Measurements from ENCODE around the gene STK17A.
"Not testable (repeated sequence)": the region's sequence is repeated elsewhere in the genome, so short reads cannot be mapped to it uniquely, and the experiment has no call there.

The STK17A gene

DNA sequence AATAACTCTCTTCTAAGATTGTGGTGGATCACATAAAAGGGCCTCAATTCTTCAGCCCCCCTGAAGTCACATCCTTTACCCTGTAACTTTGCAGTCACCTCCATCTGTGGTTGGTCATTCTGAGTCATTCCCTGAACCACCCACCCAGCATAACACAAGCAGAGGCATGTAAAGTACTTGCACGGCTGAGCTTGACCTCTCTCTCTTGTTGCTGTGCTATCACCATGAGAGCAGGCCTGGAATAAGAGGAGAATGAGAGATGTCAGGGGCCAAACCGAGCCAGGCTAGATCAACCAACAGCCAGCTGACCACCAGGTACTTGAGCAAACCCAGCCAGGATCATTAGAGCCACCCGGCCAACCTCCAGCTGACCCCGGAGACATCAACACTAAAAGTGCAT is 13.5 kb upstream of the STK17A start:
- no peak for DNase-seq

DNA sequence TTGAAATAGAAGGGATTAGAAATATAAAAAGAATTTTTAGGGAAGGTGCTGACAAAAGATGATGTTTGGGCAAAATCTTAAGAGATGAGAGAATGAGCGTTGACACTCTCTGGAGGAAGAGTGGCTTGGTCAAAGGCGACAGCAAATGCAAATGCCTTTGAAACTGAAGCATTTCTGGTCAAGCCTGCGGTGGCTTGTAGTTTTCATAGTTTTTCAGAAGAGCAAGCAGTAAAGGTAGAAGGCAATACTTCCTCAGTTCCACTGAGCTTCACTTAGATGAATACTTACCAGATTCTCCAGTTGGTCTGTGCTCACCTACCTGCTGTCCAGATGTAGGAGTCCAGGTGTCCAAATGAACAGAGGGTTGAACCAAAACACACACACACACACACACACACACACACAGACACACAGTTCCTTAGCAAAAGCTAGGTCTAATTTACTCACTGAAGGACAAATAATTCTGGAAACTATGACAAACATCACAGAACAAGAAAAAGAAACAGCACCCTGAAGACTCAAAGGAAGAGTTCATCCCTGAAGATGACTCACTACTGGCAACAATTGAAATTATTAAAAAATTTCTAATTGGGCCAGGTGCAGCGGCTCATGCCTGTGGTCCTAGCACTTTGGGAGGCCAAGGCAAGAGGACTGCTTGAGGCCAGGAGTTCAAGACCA is 12.1 kb upstream of the STK17A start:
- DNase-seq, result no peak

DNA sequence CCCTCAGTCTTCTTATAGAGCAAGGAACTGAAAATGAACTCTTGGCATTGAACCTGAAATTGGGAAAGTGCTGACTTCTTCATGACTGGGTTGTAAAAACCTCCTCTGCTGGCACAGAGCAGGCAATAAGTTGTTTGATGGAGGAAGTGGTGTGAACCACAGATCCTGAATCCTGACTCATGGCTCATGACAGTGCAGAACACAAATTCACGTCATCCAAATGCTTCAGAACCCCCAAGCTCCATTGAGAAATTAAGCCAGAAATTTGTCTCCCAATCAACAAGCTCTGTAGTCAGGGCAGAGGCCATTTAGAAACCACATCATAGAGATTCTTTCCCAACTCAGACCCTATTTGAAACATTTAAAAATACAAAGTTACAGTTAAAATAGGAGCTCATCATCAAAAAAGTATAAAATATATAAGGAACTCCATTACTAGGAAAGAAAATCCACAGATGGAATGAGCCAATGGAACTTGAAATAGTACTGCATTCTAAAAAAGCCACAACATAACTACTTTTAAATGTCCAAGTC is 10.3 kb upstream of the STK17A start:
- no peak for DNase-seq

DNA sequence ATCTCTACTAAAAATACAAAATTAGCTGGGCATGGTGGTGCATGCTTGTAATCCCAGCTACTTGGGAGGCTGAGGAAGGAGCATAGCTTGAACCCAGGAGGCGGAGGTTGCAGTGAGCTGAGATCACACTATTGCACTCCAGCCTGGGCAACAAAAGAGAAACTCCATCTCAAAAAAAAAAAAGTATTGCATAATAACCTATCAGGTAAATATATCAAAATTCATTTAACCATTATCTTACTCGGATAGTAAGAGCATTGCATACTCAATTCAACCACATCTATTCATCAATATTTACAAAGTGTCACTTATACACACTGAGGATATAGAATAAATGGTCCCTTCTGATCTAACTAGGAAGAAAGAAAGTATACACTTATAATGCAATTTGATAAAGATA is 9.1 kb upstream of the STK17A start:
- DNase-seq, result not testable (repeated sequence)

DNA sequence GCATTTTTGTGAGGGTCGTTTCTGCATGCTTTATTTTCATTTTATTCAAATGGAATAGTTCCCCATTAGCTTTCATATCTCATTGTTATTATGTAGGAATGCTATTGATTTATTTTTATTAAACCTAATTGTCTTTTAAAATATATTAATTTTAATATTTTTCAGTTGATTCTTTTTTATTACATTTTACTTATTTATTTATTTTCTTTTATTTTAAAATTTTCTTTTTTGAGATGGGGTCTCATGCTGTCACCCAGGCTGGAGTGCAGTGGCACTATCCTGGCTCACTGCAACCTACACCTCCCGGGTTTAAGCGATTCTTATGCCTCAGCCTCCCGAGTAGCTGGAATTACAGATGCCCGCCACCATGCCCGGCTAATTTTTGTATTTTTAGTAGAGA is 7.4 kb upstream of the STK17A start:
- DNase-seq, result no peak

DNA sequence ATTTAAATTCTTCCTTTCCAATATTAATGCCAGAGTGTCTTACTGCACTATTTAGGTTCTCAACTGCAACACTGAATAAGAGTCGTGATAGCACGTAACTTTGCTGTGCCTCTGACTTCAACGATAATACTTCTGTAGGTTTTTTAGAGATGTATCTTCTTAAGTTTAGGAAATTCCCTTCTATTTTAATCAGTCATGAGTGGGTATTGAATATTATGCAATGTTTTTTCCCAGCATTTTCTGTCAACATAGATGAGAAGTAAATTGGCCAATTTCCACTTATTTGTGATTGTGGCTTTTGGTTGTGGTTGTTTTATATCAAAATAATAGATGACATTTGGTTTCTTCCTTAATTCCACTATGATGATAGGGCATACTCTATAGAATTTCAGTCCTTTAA is 6.7 kb upstream of the STK17A start:
- DNase-seq, result no peak

DNA sequence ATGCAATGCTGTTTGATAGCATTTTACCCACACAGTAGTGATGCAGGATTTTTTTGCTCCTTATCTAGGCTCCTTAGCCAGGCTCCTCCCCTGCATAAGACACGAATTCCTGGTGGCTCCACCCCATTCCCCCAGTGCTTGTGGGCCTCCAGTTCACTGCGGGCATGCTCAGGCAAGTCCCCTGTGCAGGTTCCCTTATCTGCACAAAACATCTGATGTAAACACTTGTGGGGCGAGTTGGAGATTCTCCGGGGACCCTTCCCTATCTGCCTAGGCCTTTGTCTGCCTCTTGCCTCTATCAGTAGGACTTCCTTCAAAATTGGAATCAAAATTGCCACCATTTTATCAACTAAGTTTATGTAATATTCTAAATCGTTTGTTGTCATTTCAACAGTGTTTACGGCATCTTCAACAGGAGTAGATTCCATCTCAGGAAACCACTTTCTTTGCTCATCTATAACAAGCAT is 5.4 kb upstream of the STK17A start:
- DNase-seq, result no peak

DNA sequence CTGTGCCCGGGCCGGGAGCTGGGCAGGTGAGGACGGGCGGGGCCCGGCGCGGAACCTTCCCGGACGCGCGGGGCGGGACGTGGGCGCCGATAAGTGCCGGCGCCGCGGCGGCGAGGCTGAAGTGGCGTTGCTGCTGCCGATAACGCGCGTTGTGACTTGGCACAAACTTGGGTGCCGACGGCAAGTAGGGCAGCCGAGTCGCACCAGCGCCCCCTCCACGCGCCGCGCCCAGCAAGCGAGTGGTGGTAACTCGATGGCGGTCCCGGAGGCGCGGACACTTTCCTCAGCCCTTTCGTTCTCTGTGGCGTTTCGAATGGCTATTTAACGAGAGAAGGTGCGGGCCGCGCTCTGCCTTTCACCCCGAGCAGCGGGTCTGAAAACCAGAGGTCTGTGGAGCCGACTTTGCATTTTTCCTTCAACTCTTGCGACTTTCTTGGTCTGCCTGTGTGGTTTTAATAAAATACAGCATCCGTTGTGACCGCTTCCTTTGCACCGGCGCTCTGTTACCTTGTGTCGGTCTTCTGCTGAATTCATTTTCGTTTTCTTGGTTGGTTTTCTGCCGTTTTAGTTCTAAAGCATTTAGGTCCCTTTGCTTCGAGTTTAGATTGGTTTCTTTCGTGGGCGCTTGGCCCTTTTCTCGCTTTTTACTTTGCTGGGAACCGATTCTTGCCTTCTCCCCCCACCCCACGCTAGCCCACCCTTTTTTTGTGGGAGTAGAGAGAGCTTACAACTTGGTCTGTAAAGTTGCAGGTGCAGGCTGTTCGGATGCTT is 701 bp downstream of the STK17A start:
- peak; percentile 22 for DNase-seq

DNA sequence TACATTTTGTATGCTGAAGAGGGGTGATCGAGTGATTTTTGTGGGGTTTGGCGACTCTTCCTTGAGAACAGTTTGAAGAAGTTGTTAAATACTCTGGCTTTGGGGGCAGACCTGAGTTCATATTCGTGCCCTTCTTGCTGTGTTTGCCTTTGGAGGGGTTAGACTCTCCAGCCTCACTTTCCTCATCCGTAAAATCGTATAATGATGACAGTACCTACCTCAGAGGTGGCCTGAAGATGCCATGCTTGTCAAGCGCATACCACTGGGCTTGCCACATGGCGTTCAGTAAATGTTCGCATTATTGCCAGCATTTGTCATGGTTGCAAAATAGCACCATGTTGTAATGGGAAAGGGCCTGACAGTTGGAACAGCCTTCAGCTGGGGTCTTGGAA is 1.3 kb downstream of the STK17A start:
- no peak for DNase-seq

DNA sequence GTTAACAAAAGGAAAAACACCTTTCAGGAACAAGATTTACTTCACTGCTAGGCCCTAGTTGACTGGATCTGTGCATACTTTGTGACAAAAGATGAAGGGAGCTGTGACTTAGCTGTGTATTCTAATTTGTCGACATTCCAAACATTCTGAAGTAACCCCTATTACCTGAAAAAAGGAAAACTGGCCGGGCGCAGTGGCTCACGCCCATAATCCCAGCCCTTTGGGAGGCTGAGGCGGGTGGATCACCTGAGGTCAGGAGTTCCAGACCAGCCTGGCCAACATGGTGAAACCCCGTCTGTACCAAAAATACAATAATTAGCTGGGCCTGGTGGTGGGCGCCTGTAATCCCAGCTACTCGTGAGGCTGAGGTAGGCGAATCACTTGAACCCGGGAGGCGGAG is 1.8 kb downstream of the STK17A start:
- DNase-seq, result not testable (repeated sequence)

DNA sequence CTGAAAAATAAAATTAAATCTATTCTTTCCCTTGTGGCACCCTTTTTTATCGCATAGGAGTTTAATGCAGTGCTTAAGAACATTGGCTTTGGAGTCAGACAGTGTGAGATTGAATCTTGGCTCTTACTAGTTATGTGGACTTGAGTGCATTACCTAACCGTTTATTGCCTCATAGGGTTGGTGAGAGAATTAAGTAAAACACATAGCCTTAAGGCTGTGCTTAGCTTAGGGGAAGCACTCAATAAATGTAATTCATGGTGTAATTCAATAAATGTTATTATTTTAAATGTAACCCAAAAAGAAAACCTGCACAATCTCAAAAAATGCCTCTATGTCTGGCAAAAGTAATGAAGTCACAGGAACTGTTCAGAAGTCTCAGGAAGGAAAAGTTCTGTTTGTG is 2.7 kb downstream of the STK17A start:
- no peak for DNase-seq

DNA sequence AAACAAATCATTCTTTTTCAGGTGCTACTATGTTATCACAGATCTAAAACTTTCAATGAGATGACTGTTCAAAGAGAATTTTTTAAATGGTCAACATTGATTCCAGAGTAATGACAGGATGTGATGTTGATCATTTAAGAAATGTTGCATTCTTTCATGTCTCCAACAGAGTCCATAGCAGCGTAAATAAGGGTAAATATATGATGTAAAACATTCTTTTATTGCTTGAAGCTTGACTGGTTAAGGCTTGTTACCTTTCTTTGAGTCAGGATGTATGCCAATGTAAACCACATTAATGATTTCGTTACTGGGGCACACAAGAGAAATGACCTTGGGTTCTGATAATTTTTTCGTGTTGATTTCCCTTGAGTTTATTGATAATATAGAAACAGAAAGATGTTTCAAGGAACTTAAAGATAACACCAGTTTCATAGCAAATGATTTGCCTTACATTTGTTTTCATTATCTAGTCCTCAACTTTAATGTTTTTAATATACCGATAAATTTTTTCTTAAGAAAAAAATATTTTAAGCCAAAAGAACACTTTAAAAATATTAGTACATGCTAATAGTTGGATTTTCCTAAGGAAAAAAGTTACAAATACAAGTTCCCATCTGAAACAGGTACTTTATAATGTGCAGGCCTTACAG is 3.5 kb downstream of the STK17A start:
- DNase-seq, result no peak

DNA sequence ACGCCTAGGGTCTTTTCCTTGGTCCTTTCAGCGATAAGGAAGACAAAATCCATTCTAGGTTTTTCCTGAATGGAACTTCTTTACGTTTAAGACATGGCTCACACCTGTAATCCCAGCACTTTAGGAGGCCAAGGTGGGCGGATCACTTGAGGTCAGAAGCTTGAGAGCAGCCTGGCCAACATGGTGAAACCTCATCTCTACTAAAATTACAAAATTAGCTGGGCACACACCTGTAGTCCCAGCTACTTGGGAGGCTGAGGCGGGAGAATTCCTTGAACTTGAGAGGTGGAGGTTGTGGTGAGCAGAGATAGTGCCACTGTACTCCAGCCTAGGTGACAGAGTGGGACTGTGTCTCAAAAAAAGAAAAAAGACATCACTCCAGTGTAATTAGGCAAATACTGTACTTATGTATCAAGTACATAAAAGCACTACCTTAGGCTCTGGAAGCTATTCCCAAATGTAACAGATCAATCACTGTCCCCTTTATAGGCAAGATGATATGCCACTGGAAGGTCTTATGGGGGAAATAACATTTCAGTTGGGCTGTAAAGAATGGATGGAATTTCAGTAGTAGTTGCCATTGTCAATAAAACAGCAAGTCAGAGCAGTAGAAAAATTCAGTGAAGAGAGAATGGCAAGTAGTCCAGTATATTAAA is 5.7 kb downstream of the STK17A start:
- no peak for DNase-seq

DNA sequence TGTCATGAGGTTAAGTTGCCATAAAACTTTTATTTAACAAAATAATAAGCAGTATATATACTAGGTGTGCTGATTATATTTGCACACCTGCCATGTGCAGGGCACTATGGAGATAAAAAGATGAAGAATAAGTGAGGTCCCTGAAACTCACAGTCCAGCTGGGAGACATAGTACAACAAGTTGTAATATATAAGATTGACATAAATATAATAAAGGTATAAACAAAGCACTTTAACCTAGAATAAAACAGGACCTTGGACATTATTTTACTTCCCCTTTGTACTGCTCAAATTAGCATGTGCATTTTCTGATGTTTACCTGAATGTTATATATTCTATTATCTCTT is 6.2 kb downstream of the STK17A start:
- DNase-seq, result no peak

DNA sequence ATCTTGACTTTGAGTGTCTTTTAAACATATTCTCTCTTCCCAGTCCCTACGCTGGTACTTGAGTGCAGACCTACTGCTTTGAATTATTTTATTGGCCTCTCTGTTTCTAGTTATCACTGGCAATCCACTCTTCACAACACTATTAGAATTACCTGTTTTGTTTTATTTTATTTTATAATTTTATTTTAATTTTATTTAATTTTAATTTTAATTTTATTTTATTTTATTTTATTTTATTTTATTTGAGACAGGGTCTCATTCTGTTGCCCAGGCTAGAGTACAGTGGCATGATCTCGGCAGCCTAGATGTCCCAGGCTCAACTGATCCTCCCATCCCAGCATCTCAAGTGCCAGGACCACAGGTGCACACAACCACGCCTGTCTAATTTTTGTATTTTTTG is 6.8 kb downstream of the STK17A start:
- DNase-seq, result no peak

DNA sequence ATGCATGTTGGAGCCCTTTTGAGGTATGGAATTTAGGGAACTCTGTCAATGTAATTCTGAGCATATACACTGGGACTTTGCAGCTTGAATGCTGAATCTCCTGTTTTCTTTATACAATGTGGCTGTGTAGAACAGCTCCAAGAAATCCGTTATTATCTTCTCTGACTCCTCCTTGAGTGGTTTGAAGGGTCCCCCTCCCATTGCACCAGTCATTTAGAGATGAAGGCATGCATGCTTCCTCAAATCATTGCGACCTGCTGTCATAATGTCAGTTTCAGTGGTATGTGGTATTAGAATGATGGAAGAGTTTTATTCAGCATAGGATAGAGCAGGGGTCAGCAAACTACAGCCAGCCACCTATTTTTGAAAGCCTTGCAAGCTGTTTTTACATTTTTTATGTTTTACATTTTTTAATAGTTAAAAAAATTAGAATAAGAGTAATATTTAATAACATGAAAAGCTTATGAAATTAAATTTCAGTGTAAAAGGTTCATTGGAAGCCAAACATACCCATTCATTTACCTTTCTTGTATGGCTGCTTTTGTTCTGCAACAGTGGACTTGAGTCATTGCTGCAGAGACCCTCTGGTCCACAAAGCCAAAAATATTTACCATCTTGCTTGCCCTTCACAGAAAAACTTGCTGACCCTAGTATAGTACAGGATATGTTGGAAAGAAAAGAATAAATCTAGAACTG is 8.1 kb downstream of the STK17A start:
- DNase-seq, result no peak

DNA sequence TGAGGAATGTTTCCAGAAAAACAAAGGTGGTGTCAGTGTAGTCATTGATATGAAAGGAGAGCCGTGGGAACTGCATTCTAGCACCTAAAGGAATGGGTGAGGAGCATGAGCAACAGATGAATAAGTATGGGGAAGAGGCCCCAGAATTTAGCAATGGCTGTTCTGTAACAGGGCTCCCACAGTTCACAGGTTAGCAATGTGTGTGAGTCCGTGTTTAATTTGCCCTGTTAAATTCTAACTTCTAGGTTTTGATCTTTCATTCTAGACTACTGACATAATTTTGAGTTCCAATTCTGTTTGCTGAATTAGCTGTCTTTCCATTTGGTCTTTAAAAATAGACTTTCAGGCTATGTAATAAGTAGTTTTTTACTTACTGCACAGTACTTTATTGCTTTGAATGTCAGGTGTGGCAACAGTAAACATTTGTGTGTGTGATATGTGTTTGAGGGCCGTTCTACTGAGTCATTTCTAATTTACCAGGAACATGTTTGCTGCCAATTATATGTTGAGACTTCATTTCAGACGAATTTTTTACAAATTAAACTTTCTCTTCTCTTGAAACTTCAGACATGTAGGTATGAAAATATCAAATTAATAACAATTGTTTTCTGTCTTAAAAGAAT is 8.8 kb downstream of the STK17A start:
- DNase-seq, result no peak

DNA sequence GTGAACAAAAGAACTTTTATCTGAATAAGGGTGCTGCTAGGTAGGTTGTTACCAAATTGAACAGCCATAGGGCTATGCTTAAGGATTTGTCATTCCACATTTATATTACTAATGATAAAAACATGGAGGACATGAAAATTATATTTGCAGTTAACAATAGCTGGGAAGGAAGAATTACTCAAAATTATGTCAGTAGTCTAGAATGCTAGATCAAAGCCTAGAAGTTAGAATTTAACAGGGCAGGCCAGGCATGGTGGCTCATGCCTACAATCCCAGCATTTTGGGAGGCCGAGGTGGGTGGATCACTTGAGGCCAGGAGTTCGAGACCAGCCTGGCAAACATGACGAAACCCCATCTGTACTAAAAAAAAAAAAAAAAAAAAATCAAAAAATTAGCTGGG is 9.4 kb downstream of the STK17A start:
- no peak for DNase-seq

DNA sequence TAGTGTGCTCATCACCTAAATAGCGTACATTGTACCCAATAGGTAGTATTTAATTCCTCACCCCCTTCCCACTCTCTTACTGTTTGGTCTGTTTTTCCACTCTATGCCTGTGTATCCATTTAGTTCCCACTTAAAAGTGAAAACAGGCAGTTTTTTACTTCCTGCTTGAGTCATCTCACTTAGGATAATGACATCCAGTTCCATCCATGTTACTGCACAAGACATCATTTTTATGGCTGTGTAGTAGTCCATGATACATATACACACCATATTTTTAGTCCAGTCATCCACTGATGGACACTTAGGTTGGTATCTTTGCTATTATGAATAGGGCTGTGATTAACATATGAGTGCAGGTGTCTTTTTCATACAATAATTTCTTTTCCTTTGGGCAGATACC is 10.1 kb downstream of the STK17A start:
- no peak for DNase-seq

DNA sequence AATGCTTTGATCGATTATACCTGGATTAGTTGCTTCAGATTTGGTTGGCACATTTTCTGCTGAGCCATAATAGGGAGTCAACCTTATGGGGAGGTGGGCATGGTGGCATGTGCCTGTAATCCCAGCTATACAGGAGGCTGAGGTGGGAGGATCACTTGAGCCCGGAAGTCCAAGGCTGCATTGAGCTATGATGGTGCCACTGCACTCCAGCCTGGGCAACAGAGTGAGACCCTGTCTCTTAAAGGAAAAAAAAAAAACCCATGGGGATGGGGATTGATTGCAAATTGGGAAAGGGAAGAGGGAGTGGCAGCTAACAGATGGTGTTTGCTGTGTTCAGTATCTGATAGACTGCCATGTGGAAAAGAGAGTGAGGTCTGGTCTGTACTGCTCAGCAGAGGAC is 11.1 kb downstream of the STK17A start:
- no peak for DNase-seq

DNA sequence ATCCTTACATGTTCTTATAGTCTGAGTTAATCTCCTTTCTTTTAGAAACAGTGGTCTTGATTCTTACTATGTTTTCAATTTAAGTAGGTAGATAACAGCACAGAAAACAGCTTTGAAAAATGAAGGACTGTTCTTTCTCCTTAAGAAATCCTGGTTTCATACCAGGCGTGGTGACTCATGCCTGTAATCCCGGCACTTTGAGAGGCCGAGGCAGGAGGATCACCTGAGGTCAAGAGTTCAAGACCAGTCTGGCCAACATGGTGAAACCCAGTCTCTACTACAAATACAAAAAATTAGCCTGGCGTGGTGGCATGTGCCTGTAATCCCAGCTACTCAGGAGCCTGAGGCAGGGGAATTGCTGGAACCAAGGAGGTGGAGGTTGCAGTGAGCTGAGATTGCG is 13.5 kb downstream of the STK17A start:
- not testable (repeated sequence) for DNase-seq

DNA sequence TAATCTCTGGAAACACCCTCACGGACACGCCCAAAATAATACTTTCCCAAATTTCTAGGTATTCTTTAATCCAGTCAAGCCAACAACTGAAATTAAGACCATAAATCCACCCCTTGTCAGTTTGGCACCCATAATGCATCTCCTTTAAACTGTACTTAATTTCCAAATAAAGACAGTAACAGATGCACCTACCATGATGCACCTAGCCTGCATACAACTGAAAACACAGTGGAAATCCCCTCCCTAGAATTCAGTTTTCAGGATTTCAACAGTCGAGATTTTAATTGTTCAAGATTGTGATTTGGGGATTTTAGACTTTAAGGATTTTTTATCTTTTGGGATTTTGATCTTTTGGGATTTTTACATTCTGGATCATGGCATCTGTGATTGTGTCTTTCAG is 17.1 kb downstream of the STK17A start:
- no peak for DNase-seq
